WTC11 (cell line): ENCODE measurements around the gene STH.

Experiments
- ARID4B ChIP-seq: sonication (generic); formaldehyde crosslinking; IDR thresholded peaks from 2 replicates; pipeline ENCODE4 v1.8.0; 2023; ENCODE audit warnings: missing genetic modification reagents, mild to moderate bottlenecking, borderline replicate concordance
- CTCF ChIP-seq: fragments of 200-600 bp; IDR thresholded peaks from 2 replicates; pipeline ENCODE4 v1.8.0; 2022; ENCODE audit warnings: antibody characterized with exemption

GRCh38 chr17:45951941-45952340, 47.1 kb upstream of the STH start:
- TF ChIP-seq ARID4B (CRISPR knock-in tag) (no peak), CTCF (no peak)
